OCI-LY3 (cell line): Measurements from ENCODE around the gene ZYX.

ENCODE experiments used
- CTCF ChIP-seq: fragments of 200-600, 300-600 bp; sonication (generic); IDR thresholded peaks from 2 replicates; pipeline ENCODE4 v1.5.1; 2014; ENCODE audit warnings: antibody characterized with exemption, low read length, low read depth
- EZH2phosphoT487 ChIP-seq: fragments of 200-600 bp; shearing (Covaris generic); IDR thresholded peaks from 2 replicates; pipeline ENCODE4 v1.6.1; 2018; ENCODE audit warnings: antibody characterized with exemption, mixed run types, low read depth

GRCh38 chr7:143356414-143357050 lies 24.6 kb upstream of the ZYX start:
- no peak for TF ChIP-seq CTCF
- TF ChIP-seq EZH2phosphoT487, result no peak
